Uterus (tissue), 2 donors: Measurements from ENCODE around the gene NDUFS2.
A peak's percentile ranks its signal among the peaks of the same experiment; 100 is the strongest.

Experiments used
- POLR2A ChIP-seq, 2 donors: fragments of 450-650 bp; IDR thresholded peaks; one replicate each; pipeline ENCODE4 v1.6.1; 2016; ENCODE audit warnings: antibody characterized with exemption in 2 of 2, mild to moderate bottlenecking in 1 of 2, moderate library complexity in 1 of 2
- TF ChIP-seq, protein P1 (sequence below), 4 experiments: fragments of 200-600 bp in 2 of 4; fragments of 450-650 bp in 2 of 4; sonication (generic) in 2 of 4; IDR thresholded peaks; one replicate each; pipeline ENCODE4 v1.5.1; 2016 to 2019; ENCODE audit warnings: antibody characterized with exemption in 4 of 4, mild to moderate bottlenecking in 2 of 4, moderate library complexity in 1 of 4

DNA sequence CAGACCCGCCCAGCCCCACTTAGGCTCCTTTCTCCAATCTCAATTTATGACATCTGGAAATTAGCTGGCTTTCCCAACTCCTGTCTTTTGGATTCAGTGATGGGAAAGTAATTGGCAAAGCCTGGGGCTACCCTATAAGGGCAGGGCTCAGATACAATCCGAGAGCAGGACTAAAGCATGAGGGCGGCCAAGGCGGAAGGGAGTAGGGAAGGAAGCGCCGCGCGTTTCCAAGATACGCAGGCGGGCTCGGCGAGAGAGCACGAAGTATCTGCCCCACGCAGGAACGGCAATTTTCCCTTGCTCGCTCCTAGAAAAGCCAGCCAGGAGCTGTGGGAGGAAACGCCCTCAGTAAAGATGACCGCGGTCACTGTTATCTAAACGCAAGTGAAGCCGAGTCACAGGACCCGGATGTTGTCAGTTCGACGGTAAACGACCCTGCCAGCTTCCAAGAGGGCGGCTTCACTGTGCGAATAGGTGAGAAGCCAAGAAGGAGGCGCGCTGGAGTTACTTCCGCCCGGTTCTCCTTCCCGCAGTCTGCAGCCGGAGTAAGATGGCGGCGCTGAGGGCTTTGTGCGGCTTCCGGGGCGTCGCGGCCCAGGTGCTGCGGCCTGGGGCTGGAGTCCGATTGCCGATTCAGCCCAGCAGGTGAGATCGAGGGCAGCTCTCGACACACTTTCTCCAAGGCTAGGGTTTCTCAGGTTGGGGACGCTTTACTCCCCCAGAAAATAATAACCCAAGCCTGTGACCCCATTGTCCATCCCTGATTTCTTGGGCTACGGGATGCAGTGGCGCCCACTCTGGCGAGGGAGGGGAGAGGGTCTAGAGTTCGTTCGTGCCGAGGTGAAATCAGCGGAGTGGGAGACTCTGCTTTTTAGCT lies at the start of gene NDUFS2:
- TF ChIP-seq, protein P1, sequence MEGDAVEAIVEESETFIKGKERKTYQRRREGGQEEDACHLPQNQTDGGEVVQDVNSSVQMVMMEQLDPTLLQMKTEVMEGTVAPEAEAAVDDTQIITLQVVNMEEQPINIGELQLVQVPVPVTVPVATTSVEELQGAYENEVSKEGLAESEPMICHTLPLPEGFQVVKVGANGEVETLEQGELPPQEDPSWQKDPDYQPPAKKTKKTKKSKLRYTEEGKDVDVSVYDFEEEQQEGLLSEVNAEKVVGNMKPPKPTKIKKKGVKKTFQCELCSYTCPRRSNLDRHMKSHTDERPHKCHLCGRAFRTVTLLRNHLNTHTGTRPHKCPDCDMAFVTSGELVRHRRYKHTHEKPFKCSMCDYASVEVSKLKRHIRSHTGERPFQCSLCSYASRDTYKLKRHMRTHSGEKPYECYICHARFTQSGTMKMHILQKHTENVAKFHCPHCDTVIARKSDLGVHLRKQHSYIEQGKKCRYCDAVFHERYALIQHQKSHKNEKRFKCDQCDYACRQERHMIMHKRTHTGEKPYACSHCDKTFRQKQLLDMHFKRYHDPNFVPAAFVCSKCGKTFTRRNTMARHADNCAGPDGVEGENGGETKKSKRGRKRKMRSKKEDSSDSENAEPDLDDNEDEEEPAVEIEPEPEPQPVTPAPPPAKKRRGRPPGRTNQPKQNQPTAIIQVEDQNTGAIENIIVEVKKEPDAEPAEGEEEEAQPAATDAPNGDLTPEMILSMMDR (IDR thresholded peaks at IDR 0.05) = no peak
- peak; percentile 52 to 76 for TF ChIP-seq POLR2A (IDR thresholded peaks at IDR 0.05)
